ENCODE measurements around the gene TAAR8. TPM values are rescaled to one million over a fixed set of nuclear protein-coding genes. Genes with fewer than 3 reads are reported as not detected.

TAAR8 gene
- polyA plus RNA-seq, 1 donor from 2014 or later = not detected

DNA sequence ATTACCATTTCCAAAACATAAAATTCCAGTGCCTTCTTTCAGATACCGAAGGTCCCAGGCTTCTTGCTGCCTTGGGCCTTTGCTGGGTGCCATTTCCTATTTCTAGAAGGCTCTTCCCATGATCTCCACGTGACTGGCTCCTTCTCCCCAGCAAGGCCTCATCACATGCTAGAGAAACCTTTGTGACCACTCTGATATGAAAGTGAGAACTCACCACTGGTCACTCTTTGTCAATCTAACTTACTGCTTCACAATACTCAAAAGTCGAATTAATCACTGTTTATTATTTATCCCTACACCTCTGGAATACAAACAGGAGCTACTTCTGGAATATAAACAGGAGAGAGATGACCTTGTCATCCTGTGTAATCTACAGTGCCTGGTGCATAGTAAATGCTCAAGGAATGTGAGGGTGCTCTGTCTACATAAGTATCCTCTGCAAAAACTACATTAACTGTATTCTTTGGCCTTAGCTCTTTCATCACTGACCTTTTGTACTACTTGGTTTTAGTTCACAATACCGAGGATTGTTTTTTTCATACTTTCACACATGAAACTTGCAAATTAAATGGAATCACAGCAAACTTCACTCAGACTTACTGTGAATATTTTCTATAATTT lies 41.2 kb upstream of the TAAR8 start:
- H3K4me2 ChIP-seq (ENCODE audit: low read length) = peak overlapping the region; percentile 76
- no peak overlapping the region for H3K9ac ChIP-seq (ENCODE audit: low read length)
- peak overlapping the region; percentile 85 for H3K4me3 ChIP-seq (ENCODE audit: low read length)
- H3K27ac ChIP-seq (ENCODE audit: low read length) = no peak overlapping the region
- no peaks in the 10 kb centered on the region for H3K36me3 ChIP-seq (ENCODE audit: insufficient read depth, low read length)
- H3K79me2 ChIP-seq (replicated peaks; ENCODE audit: insufficient read depth, low read length) = peaks cover 56% of the 10 kb centered on the region
- TF ChIP-seq, protein P1, sequence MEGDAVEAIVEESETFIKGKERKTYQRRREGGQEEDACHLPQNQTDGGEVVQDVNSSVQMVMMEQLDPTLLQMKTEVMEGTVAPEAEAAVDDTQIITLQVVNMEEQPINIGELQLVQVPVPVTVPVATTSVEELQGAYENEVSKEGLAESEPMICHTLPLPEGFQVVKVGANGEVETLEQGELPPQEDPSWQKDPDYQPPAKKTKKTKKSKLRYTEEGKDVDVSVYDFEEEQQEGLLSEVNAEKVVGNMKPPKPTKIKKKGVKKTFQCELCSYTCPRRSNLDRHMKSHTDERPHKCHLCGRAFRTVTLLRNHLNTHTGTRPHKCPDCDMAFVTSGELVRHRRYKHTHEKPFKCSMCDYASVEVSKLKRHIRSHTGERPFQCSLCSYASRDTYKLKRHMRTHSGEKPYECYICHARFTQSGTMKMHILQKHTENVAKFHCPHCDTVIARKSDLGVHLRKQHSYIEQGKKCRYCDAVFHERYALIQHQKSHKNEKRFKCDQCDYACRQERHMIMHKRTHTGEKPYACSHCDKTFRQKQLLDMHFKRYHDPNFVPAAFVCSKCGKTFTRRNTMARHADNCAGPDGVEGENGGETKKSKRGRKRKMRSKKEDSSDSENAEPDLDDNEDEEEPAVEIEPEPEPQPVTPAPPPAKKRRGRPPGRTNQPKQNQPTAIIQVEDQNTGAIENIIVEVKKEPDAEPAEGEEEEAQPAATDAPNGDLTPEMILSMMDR (IDR thresholded peaks at IDR 0.05; ENCODE audit: poor library complexity, severe bottlenecking) = no peak
- TF ChIP-seq, protein P2, sequence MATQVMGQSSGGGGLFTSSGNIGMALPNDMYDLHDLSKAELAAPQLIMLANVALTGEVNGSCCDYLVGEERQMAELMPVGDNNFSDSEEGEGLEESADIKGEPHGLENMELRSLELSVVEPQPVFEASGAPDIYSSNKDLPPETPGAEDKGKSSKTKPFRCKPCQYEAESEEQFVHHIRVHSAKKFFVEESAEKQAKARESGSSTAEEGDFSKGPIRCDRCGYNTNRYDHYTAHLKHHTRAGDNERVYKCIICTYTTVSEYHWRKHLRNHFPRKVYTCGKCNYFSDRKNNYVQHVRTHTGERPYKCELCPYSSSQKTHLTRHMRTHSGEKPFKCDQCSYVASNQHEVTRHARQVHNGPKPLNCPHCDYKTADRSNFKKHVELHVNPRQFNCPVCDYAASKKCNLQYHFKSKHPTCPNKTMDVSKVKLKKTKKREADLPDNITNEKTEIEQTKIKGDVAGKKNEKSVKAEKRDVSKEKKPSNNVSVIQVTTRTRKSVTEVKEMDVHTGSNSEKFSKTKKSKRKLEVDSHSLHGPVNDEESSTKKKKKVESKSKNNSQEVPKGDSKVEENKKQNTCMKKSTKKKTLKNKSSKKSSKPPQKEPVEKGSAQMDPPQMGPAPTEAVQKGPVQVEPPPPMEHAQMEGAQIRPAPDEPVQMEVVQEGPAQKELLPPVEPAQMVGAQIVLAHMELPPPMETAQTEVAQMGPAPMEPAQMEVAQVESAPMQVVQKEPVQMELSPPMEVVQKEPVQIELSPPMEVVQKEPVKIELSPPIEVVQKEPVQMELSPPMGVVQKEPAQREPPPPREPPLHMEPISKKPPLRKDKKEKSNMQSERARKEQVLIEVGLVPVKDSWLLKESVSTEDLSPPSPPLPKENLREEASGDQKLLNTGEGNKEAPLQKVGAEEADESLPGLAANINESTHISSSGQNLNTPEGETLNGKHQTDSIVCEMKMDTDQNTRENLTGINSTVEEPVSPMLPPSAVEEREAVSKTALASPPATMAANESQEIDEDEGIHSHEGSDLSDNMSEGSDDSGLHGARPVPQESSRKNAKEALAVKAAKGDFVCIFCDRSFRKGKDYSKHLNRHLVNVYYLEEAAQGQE (IDR thresholded peaks at IDR 0.05; ENCODE audit: borderline replicate concordance) = no peak
- TF ChIP-seq SMC3 (conservative IDR thresholded peaks at IDR 0.05; ENCODE audit: poor library complexity) (no peak), RAD21 (conservative IDR thresholded peaks at IDR 0.05) (no peak)
- no peaks in the 10 kb centered on the region for H3F3A ChIP-seq (ENCODE audit: insufficient read depth, low read length, poor library complexity, severe bottlenecking)
- H2AFZ ChIP-seq (ENCODE audit: low read depth, low read length) = no peak overlapping the region
- no peaks in the 10 kb centered on the region for H3K9me2 ChIP-seq (ENCODE audit: insufficient read depth, low read length)
- H4K20me1 ChIP-seq (ENCODE audit: insufficient read depth) = no peaks in the 10 kb centered on the region
- no peaks in the 10 kb centered on the region for H3K9me3 ChIP-seq (ENCODE audit: low read length)
- H3K27me3 ChIP-seq (ENCODE audit: insufficient read depth, low read depth, low read length) = no peaks in the 10 kb centered on the region

GRCh38 chr6:132511831-132512220 lies 40.6 kb upstream of the TAAR8 start:
- H3K9ac ChIP-seq (ENCODE audit: low read length) = no peak overlapping the region
- peak overlapping the region; percentile 76 for H3K4me2 ChIP-seq (ENCODE audit: low read length)
- H4K20me1 ChIP-seq (ENCODE audit: insufficient read depth) = no peaks in the 10 kb centered on the region
- H2AFZ ChIP-seq (ENCODE audit: low read depth, low read length) = no peak overlapping the region
- no peak overlapping the region for H3K27ac ChIP-seq (ENCODE audit: low read length)
- TF ChIP-seq, protein P1 (IDR thresholded peaks at IDR 0.05; ENCODE audit: poor library complexity, severe bottlenecking) = no peak
- TF ChIP-seq SMC3 (conservative IDR thresholded peaks at IDR 0.05; ENCODE audit: poor library complexity) = no peak
- TF ChIP-seq RAD21 (conservative IDR thresholded peaks at IDR 0.05) = no peak
- no peak for TF ChIP-seq MXI1 (conservative IDR thresholded peaks at IDR 0.05; ENCODE audit: poor library complexity, severe bottlenecking)
- no peaks in the 10 kb centered on the region for H3K9me3 ChIP-seq (ENCODE audit: low read length)
- peaks cover 51% of the 10 kb centered on the region for H3K79me2 ChIP-seq (replicated peaks; ENCODE audit: insufficient read depth, low read length)
- no peaks in the 10 kb centered on the region for H3K36me3 ChIP-seq (ENCODE audit: insufficient read depth, low read length)
- no peaks in the 10 kb centered on the region for H3F3A ChIP-seq (ENCODE audit: insufficient read depth, low read length, poor library complexity, severe bottlenecking)
- no peaks in the 10 kb centered on the region for H3K27me3 ChIP-seq (ENCODE audit: insufficient read depth, low read depth, low read length)
- H3K4me3 ChIP-seq (ENCODE audit: low read length) = peak overlapping the region; percentile 85
- H3K9me2 ChIP-seq (ENCODE audit: insufficient read depth, low read length) = no peaks in the 10 kb centered on the region
